K562 (cell line): ENCODE measurements around the gene TOM1L2. TPM values are rescaled to one million over a fixed set of nuclear protein-coding genes. Genes with fewer than 3 reads are reported as not detected.

Experiments used
- CHD4 ChIP-seq: fragments of 200-600 bp; sonication (generic); IDR thresholded peaks from 3 replicates; pipeline ENCODE4 v1.6.1; 2012; ENCODE audit warnings: low read depth, mild to moderate bottlenecking, mixed read lengths, low read length, inconsistent platforms; ENCODE audit not compliant: insufficient read depth, insufficient replicate concordance, poor library complexity, severe bottlenecking
- CHD7 ChIP-seq: fragments of 200-600 bp; sonication (generic); IDR thresholded peaks from one replicate; pipeline ENCODE4 v1.6.1; 2012; ENCODE audit warnings: mild to moderate bottlenecking, low read depth, low read length, inconsistent platforms
- EHMT2 ChIP-seq: fragments of 450-650 bp; IDR thresholded peaks from 2 replicates; pipeline ENCODE4 v1.6.1; 2018; ENCODE audit warnings: antibody characterized with exemption
- EP300 ChIP-seq: IDR thresholded peaks from 2 replicates; pipeline ENCODE4 v1.6.1; 2012; ENCODE audit warnings: low read length, improper control_type of control experiment
- FOXJ2 ChIP-seq: fragments of 200-800 bp; sonication (Bioruptor generic); IDR thresholded peaks from 2 replicates; pipeline ENCODE4 v1.6.1; 2016; ENCODE audit warnings: missing genetic modification characterization, missing compliant biosample characterization
- MTF1 ChIP-seq: fragments of 250-450 bp; sonication (Bioruptor Pico); IDR thresholded peaks from 2 replicates; pipeline ENCODE4 v1.9.0; 2021; ENCODE audit warnings: moderate library complexity, mild to moderate bottlenecking, inconsistent platforms, borderline replicate concordance
- NR2C2 ChIP-seq, 2 experiments: fragments of 200-800 bp in 1 of 2; sonication (Bioruptor generic) in 1 of 2; sonication (generic) in 1 of 2; formaldehyde crosslinking in 1 of 2; IDR thresholded peaks; 2 replicates each; pipeline versions ENCODE4 v1.6.1 to v1.8.0; 2016 to 2022; ENCODE audit warnings: mild to moderate bottlenecking in 1 of 2, missing compliant biosample characterization in 1 of 2, missing genetic modification characterization in 1 of 2, missing genetic modification reagents in 1 of 2
- TFAM ChIP-seq: fragments of 250-450 bp; sonication (Bioruptor Pico); conservative IDR thresholded peaks from 2 replicates; pipeline ENCODE4 v1.5.0; 2021; ENCODE audit warnings: mild to moderate bottlenecking, moderate library complexity
- WHSC1 ChIP-seq: IDR thresholded peaks from one replicate; pipeline ENCODE4 v1.6.1; 2012; ENCODE audit warnings: low read length, control low read depth, inconsistent platforms
- ZBTB8A ChIP-seq: fragments of 450-650 bp; IDR thresholded peaks from 2 replicates; pipeline ENCODE4 v1.6.1; 2018; ENCODE audit warnings: mild to moderate bottlenecking, moderate library complexity; ENCODE audit not compliant: partially characterized antibody
- ZNF436 ChIP-seq: fragments of 250-450, 450-650 bp; sonication (Bioruptor Pico); formaldehyde crosslinking; IDR thresholded peaks from 2 replicates; pipeline ENCODE4 v1.7.0; 2020; ENCODE audit warnings: mild to moderate bottlenecking
- ZNF444 ChIP-seq: fragments of 250-450 bp; sonication (Bioruptor Pico); IDR thresholded peaks from 2 replicates; pipeline ENCODE4 v1.4.0; 2020; ENCODE audit warnings: mild to moderate bottlenecking, moderate library complexity
- ZNF707 ChIP-seq: fragments of 250-450 bp; sonication (Bioruptor Pico); conservative IDR thresholded peaks from 2 replicates; pipeline ENCODE4 v1.8.0; 2022; ENCODE audit warnings: inconsistent platforms, mild to moderate bottlenecking, moderate library complexity
- polyA plus RNA-seq, 8 experiments: library from polyadenylated mRNA; depleted of rRNA in 4 of 8; stranded (reverse) in 5 of 8; unstranded in 3 of 8; fragments of >200 nt; fragmentation: Nextera tagmentation in 2 of 8; fragmentation: Illumina TruSeq in 1 of 8; extraction: Ambion mirVana in 2 of 8; extraction: Trizol in 1 of 8; gene quantifications; 2 replicates each; pipeline versions ENCODE4 v1.2.1 to v1.2.3, GENCODE V29; 2011 to 2014; ENCODE audit warnings: inconsistent platforms in 1 of 8, missing spikeins in 1 of 8
- total RNA-seq, 7 experiments: library from RNA; depleted of rRNA in 6 of 7; stranded (reverse); fragments of >200 nt in 6 of 7; fragmentation: Illumina TruSeq in 2 of 7; extraction: Trizol in 2 of 7; gene quantifications; 2 replicates each; pipeline versions ENCODE4 v1.2.1 to v1.2.3, GENCODE V29; 2011 to 2021; ENCODE audit warnings: low replicate concordance in 1 of 7

Gene TOM1L2
- total and polyA plus RNA-seq, 9 of the 15 experiments (the other 6 are each of a cell fraction or from before 2014, with no cell fraction given): 0.07 to 6.0 (median 2.5) TPM

DNA sequence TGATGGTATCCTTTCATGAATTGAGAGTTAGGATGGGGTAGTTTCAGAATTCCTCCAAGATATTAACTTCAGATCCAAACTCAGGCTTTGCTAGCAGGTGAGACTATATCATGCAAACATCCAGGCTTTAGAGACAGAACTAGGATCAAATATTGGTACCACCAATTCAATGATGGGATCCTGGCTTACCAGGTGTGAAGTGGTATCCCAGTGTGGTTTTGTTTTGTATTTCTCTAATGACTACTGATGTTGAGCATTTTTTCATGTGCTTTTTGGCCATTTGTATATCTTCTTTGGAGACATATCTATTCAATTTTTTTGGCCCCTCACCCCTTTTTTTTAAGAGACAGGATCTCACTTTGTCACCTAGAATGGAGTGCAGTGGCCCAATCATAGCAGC is 57.0 kb downstream of the TOM1L2 start (continued):
- TF ChIP-seq CHD7: no peak
- no peak for TF ChIP-seq ZNF707 (CRISPR knock-in tag)
- no peak for TF ChIP-seq WHSC1
- TF ChIP-seq EP300: no peak
- no peak for TF ChIP-seq FOXJ2
- no peak for TF ChIP-seq CHD4
- TF ChIP-seq TFAM (CRISPR knock-in tag): no peak
- TF ChIP-seq ZNF444 (CRISPR knock-in tag): no peak
- TF ChIP-seq NR2C2 (CRISPR knock-in tag; IDR thresholded peaks at IDR 0.05): no peak
- no peak for TF ChIP-seq NR2C2 (tag; IDR thresholded peaks at IDR 0.05)
- TF ChIP-seq ZNF436: no peak
- TF ChIP-seq EHMT2: no peak
- TF ChIP-seq ZBTB8A: no peak
- TF ChIP-seq MTF1 (CRISPR knock-in tag): no peak
